Glomerular visceral epithelial cell (primary cell): ENCODE results near the gene THUMPD3.

Experiments used
- DNase-seq: peaks from one replicate; pipeline ENCODE4 v3.0.0-alpha.2; 2016; ENCODE audit errors: extremely low spot score

The THUMPD3 gene

DNA sequence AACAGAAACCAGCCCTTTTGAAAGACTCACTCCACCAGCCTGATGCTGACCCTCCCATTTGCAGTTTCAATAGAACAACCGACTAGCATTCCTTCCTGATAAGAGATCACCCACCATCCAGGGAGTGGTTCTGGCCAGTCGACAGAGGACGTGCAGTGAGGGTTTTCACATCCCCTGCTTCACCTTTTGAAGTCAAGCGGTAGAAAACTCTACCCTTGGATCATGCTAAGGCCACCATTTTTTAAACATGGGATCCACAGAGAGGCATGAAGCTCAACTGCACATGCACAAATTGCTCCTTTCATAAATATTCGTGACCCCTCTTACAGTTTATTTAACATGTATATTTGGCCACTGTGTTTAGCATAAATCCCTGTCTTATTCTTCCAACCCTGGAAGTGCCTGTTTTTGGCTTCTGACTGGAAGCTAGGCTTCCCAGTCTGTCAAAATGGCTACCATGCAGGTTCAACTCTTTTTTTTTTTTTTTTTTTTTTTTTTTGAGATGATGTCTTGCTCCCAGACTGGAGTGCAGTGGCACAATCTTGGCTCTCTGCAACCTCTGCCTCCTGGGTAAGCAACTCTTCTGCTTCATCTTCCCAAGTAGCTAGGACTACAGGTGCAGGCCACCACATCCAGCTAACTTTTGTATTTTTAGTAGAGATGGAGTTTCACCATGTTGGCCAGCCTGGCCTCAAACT is 1.0 kb upstream of the THUMPD3 start:
- DNase-seq = no peak

DNA sequence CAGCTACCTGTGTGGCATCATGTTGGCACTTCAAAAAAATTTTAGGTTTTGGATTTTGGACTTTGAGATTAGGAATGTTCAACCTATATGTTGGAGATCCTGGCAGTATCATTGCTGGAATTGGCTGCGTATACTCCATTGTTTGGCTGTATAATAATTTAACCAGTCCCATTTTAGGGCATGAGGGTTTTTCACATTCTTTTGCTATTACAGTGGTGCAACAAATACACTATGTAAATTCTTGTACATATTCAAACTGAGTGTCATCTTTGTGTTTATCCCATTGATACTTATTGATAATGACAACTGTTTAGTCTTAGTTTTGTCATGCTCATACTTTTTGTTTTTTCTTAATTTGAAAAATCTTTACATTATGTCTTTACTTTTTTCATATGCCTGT is 6.7 kb downstream of the THUMPD3 start:
- no peak for DNase-seq

DNA sequence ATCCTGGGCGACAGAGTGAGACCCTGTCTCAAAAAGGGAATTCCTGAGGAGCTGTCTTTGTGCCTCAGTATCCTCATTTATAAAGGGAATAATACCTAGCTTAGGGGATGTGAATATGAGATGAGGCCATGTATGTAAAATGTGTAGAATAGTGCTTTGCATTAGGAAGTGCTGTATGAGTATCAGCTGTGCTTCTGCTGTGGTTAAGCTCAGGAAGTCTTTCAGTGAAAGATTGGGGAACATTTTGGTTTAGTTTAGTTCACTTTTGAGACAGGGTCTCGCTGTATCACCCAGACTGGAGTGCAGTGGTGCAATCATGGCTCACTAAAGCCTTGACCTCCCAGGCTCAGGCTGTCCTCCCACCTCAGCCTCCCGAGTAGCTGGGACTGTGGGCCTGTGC is 10.6 kb downstream of the THUMPD3 start:
- DNase-seq = no peak

DNA sequence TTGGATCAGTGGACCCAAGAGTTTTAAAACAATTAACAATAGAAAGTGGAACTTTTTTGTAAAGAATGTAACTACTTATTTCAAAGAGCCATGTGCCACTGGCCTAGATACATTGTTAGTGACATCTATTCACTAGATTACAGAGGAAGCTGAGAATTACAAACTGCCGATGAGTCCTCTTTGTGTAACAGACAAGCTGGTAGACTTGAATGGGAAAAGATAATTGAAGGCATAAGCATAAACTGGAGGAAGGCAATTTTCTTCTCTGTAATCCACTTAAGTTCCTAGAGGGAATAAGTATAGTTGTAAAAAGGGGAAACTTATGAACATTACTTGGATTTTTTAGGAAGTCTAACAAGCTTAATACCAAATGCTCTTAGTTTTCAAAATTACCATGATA is 15.1 kb downstream of the THUMPD3 start:
- no peak for DNase-seq

DNA sequence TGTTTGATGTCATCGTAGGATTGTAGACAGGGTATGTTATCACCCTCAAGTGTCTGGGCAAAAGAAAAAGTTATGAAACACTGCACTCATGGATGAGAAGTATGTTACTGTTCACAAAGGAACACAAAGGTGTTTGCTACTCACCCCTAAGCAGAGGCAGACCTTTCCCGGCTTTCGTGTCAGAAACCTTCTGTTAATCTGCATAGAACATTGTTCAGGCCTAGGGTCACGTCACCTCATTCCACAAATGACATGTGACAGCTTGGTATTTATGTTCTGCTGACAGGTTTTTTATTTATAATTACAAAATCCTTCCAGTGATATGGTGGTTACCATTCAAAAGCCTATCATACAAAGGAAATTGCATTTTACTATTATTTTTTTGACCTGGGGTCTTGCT is 16.5 kb downstream of the THUMPD3 start:
- no peak for DNase-seq

DNA sequence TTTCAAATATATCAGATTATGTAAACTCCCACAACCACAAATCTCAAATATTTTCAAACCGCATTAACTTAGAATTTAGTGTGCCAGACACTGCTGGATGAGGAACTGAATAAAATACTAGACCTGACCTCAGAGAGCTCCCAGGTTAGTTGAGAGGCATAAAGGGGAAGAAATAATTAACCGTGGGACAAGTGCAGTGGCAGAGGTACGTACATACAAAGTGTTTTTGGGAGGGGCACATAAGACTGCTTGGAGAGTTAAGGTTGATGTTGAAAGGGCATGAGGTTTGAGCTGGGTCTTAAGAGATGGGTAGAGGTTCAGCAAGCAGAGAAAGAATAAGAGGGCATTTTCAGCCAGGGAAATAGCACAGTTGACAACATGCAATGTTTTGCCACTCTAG is 17.2 kb downstream of the THUMPD3 start:
- no peak for DNase-seq

DNA sequence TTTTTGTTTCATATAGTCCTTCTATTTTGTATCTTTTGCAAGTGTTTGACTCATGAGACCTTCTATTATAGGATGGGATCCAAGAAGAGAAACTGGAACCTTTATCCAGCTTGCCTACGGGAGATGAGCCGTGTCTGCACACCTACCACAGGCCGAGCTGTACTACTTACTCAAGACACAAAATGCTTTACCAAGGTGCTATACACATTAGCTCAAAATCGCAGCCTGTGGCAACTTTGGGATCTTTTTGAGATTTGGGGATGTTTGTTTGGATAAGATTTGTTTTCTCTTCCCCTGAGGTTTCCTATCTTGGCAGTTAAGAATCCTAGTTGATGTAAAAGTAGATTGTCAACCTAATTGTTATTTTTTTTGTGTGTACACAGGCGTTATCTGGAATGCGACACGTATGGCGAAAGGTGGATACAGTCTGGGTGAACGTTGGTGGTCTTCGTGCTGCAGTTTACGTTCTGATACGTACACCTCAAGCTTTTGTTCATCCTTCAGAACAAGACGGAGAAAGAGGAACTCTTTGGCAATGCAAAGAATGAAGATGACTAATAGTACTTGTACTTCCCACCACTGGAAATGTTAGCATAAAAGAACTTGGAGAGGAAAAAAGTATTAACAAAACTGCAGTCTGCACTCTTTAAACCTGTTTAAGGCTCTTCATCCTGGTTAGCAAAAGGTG is 21.4 kb downstream of the THUMPD3 start:
- DNase-seq = no peak

DNA sequence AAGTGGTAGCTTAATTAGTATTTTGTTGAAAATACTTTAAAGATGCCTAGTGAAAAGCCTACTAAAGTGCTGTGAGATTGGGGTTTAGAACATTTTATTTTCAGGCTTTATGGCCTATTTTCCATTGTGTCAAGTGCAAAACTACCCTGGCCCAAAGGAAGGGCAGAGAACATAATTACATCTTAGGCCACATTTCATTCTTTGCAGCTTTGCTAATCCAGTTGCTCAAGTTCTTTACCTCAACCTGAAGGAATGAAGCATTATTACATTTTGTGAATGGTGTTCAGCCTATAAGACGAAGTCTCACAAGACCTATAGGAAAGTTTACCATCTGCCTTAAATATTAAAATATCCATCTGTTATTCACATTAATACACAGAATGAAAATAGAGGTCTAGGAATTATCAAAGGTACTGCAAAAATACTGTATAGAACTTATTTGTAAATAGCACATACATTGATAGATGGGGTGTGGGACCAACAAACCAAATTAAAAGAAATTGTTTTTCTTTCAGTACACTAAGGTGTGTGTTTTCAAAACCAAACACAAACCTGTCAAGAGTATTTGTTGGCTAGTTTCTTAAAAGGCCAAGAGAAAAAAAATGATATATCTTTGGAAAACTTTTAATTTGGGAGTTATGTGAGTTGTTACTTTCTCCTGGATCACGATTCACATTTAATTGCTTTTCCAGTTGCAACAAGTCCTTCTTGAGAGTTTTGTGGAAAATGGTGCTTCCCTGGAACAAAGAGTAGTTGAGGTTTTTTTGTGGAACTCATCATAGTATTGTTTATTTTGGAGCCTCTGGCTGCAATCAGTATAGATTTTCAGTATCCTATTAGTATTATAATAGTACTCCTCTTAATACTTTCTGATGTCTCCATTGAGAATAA is 22.6 kb downstream of the THUMPD3 start:
- no peak for DNase-seq

DNA sequence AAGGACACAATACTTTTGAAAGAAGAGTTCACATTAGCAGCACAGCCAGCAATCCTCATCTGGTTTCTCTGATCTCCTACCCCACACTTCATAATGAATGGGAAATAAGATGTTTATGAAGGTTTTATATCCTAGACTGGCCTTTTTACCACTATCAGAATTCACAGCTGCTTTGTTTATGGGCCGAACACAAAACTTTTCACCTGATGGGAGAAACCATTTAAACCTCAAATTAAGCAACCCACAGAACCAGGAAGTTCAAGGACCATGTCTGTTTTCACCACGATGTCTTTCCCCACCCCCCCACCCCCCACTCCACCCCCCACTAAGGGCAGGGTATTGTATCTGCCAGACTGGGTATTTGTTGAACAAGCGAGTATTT is 23.2 kb downstream of the THUMPD3 start:
- no peak for DNase-seq

DNA sequence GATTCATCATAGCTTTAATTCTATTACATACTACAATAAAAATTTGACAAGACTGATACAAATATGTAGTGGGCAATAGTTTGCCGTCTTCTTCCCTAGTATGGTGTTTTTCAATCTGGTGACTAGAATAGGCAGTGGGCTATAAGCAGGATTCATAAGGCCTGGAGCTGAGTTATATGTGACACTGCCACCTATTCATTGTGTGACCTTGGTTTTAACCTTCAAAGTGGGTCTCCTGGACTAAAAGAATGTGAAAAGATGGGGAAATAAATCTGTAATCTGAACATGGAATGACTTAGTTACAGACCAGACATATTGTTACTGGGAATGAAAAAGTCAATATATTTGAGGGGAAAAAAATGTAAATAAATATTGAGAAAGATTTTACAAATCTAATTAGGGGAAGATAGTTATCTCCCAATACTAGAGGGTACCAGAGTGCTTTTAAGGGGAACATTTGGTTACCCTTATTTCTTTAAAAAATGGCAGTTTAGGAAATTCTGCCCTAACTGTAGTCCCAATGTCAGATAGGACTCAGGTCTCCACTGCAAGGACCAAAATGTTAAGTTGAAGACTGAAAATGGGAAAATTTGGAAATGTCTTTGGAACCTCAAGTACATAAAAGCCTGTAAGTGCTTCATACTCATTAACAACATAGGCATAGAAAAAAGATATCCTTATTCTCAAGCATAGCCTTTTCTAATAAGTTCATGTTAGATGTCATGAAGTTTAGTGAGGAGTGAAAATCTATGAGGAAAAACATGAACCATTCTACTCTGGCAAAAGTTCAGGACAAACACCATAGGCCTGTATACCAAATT is 23.9 kb downstream of the THUMPD3 start:
- DNase-seq = no peak

DNA sequence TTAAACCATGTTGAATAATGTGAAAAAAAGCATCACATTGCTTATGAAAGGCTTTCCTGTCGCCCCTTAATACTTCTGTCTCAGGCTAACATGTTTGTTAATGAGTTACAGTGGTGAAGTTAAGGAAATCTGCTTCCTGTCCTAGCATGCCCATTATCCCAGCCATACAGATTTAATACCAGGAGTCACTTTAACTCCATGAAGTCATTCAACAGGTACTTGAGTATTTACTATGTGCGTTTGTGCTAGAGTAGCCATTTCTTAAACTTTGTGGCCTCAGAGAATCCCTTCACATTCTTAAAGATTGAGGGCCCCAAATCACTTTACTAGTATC is 24.4 kb downstream of the THUMPD3 start:
- no peak for DNase-seq

DNA sequence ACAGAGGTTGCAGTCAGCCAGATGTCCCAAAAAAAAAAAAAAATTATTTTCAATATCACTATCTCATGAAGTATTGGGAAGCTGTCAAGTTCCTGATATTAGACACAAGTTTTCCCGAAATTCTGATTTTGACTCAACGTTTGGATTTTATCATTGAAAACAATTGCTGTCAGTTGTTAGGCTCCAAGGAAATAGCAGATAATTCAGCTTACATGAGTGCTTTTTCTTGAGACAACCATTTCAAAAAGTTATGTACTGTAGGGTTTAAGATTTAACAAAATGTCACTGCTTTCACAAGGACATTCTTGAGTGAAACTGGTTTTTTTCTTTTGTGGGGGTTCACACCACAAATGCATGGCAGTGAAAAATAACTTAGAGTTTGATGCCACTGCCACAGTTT is 25.3 kb downstream of the THUMPD3 start:
- DNase-seq = no peak

DNA sequence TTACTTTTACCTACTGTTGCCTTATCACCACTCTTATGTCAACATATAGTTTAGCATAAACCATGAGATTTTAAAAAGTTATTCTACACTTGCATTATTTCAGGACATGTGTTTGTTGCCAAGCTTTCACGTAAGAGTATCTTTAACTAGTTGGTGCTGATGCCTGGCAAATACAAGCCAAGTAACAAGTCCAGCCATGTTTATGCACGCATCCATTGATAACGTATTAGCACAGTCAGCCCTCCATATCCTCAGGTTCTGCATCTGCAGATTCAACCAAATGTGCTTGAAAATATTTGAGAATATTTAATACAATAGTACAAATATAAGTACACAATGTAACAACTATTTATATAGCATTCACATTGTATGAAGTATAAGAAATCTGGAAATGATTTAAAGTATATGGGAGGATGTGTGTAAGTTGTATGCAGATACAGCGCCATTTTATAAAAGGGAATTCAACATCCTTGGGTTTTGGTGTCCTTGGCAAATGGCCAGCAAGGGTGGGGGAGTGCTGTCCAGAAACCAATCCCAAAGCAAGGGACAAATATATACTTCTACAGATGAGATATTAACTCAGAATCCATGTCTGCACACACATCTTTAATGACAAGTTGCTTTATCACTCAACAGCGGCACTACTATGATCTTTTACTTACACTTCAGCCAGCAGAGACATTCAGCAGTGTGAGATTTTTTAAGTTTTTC is 25.9 kb downstream of the THUMPD3 start:
- DNase-seq = no peak

DNA sequence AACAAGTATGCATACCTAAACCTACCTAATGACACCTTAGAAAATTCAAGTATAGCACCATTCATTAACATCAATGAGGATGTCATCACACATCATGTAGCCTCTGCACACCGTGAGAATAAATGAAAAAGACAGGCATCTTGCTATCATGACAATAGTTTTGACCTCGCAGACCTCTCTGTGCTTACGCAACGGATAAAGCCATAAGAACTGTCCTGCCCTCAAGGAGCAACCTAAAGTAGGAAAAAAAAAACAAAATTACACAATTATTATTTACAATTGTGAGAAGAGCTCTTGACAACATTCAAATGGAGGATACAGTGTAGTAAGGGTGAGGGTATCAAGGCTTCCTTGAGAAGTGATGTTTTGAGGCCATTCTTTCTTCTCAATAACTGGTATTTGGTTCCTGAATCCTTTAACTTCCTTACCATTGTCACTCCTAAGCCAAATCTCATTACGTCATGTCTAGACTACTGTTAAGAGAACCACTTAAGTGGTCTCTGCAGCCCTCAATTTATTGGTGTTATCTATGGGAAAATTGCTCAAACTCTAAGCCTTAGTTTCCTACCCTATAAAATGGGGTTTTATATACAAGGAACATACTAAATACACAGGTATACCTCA is 27.5 kb downstream of the THUMPD3 start:
- DNase-seq = no peak

DNA sequence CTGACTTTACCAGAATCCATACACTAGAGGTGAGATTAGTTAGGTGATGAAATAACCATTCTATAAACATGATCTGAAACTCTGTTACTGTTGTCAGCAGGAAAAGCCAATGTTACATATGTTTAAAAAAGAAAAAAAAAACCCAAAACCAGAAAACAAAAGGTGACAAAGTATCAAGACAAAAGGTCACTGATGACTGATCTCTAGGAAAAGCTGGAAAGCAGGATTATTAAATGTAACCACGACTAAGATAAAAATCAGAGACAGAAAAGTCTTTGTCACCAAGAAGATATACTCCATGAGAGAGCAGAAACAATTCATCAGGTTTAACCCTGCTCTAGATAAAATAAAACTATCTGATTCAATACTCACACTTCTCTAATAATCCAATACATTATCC is 29.2 kb downstream of the THUMPD3 start:
- DNase-seq = no peak

DNA sequence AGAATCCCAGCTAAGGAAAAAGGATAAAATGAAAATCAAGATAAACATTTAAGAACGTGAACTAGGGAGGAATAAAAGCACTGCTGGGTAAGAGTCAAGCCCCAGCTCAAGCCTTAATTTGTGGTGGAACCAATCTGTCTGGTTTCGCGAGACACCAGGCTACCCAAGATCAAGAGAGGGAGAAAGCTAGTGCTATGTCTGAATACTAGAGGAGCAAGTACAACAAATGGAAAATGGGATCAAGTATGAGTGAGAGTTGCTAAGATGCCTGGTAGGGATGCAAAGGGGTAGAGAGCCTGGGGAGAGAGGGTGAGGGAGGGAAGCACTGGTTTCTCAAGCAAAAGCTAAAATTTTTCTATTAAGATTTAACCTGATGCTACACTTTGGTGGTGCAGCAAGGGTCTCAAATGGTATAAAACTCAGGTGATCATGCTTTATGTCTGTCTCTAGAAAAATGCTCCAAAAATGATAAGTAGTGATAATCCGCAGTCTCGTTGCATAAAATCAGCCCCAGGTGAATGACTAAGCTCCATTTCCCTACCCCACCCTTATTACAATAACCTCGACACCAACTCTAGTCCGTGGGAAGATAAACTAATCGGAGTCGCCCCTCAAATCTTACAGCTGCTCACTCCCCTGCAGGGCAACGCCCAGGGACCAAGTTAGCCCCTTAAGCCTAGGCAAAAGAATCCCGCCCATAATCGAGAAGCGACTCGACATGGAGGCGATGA is 32.9 kb downstream of the THUMPD3 start:
- DNase-seq = no peak

DNA sequence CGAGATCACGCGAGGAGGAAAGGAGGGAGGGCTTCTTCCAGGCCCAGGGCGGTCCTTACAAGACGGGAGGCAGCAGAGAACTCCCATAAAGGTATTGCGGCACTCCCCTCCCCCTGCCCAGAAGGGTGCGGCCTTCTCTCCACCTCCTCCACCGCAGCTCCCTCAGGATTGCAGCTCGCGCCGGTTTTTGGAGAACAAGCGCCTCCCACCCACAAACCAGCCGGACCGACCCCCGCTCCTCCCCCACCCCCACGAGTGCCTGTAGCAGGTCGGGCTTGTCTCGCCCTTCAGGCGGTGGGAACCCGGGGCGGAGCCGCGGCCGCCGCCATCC is 33.4 kb downstream of the THUMPD3 start:
- peak; percentile 97 for DNase-seq

DNA sequence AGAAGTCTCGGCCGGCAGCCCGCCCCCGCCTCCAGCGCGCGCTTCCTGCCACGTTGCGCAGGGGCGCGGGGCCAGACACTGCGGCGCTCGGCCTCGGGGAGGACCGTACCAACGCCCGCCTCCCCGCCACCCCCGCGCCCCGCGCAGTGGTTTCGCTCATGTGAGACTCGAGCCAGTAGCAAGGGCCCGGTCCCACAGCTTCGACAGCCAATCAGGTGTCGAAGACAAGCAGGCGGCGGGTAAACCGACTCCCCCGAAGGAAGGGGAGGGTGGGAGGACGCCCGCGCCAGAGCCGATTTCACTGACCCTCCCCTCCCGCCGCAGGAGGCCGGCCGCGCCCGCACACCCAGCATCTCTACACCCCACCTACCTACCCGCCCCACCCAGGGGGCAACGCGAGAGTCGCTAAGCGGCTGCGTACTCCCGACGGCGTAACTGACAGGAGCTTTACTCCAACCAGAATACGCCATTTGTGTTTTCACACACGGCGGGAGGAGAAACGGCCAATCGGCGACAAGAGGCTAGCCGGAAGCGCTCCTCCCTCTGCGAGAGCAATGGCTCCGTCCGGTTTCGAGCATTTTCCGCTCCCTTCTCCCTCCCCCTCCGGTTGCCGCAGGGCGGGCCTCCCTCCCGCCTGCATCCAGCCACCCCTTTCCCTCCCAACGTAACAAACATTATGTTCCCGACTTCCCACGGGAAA is 33.9 kb downstream of the THUMPD3 start:
- DNase-seq = peak; percentile 99

DNA sequence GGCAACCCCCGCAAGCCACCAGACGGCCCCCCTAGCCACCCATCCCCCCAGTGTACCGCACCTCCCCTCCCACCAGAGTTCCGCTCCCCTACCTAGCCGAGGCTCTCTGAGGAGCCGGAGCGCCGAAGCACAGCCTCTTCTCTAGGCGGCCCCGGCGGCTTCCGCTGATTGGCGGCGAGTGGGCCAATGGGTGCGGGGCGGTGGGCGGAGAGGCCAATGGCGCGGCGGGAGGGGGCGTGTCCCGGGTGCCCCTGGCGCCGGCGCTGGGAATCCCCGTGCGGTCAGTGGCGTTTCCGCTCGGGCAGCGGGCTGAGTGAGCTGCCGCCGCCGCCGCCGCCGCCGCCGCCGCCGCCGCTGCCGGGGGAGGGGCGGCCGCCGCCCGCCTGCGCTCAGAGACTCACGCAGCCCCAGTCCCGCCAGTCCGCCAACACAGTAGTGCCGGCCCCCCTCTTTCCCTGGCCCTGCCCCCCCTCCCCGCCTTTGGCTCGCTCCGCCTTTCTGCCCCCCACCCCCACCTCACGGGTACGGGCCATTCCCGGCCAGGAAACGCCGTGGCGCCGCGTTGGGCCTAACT is 34.6 kb downstream of the THUMPD3 start, which contains the start of gene SETD5:
TSS of gene SETD5 (plus strand) at position 284 of the 574 bp plus-strand sequence. CDS start 31,324 bp downstream, outside the sequence.
- peak; percentile 97 for DNase-seq
